ENCODE measurements around the gene PRR11.
"Not testable (repeated sequence)": the region's sequence is repeated elsewhere in the genome, so short reads cannot be mapped to it uniquely, and the experiment has no call there.

- TF ChIP-seq CTCF (IDR thresholded peaks at IDR 0.05 in 4 of 5, conservative IDR thresholded peaks at IDR 0.05 in 1 of 5); POLR2A (IDR thresholded peaks at IDR 0.05): not testable (repeated sequence)
These were observed 17.2 kb upstream of the PRR11 start for GRCh38 chr17:59138339-59138738.
